RWPE2 (cell line): ENCODE results near the gene RPL23.

Experiments used
- ATAC-seq: fragments of 200-7000 bp; cut with Tn5 transposase; 3 replicates; pipeline ENCODE4 v1.9.1; 2021; ENCODE audit warnings: low read depth
- DNase-seq: peaks from one replicate; pipeline ENCODE4 v3.0.0-alpha.2; 2020; ENCODE audit warnings: low spot score
- H3K27ac ChIP-seq: fragments of 450-650 bp; 2 replicates; pipeline ENCODE4 v1.5.1; 2017; ENCODE audit warnings: mild to moderate bottlenecking; ENCODE audit not compliant: poor library complexity, severe bottlenecking
- H3K27me3 ChIP-seq: fragments of 250-450 bp; sonication (Bioruptor Pico); 2 replicates; pipeline ENCODE4 v1.5.1; 2021; ENCODE audit warnings: mild to moderate bottlenecking, moderate library complexity; ENCODE audit not compliant: insufficient read depth, poor library complexity, severe bottlenecking
- H3K36me3 ChIP-seq: fragments of 250-450 bp; sonication (Bioruptor Pico); 2 replicates; pipeline ENCODE4 v1.5.1; 2020; ENCODE audit warnings: low read depth, mild to moderate bottlenecking, moderate library complexity
- H3K4me1 ChIP-seq: fragments of 250-450 bp; sonication (Bioruptor Pico); 2 replicates; pipeline ENCODE4 v1.5.1; 2021; ENCODE audit warnings: mild to moderate bottlenecking, moderate library complexity; ENCODE audit not compliant: insufficient read depth, poor library complexity, severe bottlenecking
- H3K4me3 ChIP-seq: fragments of 250-450 bp; sonication (Bioruptor Pico); 2 replicates; pipeline ENCODE4 v1.5.1; 2021; ENCODE audit warnings: mild to moderate bottlenecking, moderate library complexity; ENCODE audit not compliant: severe bottlenecking
- H3K9me3 ChIP-seq: fragments of 250-450 bp; sonication (Bioruptor Pico); 2 replicates; pipeline ENCODE4 v1.5.1; 2021; ENCODE audit warnings: mild to moderate bottlenecking, moderate library complexity; ENCODE audit not compliant: severe bottlenecking
- TF ChIP-seq, protein P1 (sequence below): fragments of 450-650 bp; IDR thresholded peaks from one replicate; pipeline ENCODE4 v1.5.1; 2017; ENCODE audit warnings: mild to moderate bottlenecking, moderate library complexity; ENCODE audit not compliant: poor library complexity, severe bottlenecking

The RPL23 gene

DNA sequence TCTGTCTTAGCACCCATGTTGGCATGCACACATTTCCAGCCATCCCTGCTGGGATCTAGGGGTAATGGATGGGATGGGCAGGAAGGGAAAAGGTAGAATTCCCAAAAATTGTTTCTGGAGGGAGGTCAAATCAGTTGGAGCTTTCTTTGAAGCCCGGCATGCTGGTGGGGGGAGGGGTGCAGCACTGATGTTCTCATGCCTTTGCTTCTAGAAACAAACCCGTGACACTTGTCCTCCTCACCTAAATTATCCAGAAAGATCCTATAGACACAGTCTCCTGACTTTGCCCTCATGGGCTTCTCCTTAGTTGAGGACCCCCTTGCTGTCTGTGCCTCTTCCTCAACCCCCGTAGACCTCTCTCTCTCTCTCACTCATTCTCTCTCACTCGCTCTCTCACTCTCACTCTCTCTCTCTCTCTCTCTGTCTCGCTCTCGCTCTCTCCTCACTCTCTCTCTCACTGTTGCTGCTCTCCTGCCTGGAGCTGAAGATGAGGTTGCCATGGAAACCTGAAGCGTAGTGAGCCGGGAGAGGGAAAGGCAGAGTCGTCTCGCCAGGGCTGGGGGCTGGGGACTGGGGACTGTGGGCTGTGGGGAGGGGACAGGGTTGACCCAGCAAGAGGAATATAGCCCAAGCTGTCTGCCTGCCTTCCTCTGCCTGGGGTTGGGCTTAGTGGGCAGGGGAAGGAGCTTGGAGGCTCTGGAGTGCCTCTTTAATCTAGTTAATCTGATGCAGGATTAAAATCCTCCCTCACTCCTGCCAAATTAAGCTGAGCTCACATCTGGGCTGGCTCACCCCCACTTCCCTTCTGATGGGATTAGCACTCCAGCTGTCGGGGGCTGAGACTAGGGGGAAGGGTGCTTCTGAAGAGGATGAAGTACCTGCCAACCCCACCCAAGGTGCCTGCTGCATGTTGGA, 32.5 kb upstream of the RPL23 start:
- Histone ChIP-seq H3K4me3 (no peak overlapping the region), H3K27ac (no peak overlapping the region), H3K9me3 (no peaks in the 10 kb centered on the region), H3K27me3 (no peaks in the 10 kb centered on the region), H3K36me3 (peaks cover 86% of the 10 kb centered on the region), H3K4me1 (peaks cover 13% of the 10 kb centered on the region)
- ATAC-seq (no peak), DNase-seq (no peak)
- TF ChIP-seq, protein P1, sequence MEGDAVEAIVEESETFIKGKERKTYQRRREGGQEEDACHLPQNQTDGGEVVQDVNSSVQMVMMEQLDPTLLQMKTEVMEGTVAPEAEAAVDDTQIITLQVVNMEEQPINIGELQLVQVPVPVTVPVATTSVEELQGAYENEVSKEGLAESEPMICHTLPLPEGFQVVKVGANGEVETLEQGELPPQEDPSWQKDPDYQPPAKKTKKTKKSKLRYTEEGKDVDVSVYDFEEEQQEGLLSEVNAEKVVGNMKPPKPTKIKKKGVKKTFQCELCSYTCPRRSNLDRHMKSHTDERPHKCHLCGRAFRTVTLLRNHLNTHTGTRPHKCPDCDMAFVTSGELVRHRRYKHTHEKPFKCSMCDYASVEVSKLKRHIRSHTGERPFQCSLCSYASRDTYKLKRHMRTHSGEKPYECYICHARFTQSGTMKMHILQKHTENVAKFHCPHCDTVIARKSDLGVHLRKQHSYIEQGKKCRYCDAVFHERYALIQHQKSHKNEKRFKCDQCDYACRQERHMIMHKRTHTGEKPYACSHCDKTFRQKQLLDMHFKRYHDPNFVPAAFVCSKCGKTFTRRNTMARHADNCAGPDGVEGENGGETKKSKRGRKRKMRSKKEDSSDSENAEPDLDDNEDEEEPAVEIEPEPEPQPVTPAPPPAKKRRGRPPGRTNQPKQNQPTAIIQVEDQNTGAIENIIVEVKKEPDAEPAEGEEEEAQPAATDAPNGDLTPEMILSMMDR = no peak

DNA sequence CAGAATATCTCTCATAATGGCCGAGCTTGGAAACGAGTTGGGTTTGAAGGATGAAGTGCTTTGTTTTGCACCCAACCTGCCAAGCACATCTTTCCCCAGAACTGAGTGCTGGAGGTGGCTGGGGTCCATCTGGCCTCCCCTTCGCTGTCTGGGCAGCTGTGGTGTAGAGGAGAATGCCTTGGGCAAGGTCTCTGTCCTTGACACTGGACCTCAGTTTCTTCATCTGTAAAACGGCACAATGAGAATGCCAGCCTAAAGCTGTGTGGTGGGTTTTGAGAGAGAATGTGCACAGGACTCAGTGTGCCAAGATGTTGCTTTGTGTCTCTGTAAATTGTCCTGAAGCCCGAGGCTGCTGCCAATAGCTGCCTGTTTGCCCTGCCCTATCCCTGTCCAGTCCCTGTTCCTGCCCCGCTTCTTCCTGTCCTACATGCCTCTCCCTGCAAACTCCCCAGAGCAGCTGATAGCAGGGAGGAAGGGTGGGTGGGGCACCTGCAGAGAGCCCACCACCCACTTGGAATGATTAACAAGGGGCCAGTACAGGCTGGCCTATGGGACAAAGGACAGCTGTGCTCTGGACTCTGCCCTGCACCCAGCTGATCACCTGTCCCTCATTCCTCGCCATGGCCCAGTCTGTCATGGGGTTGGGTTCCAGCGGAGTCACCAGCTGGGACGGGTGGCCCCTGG, 31.7 kb upstream of the RPL23 start:
- DNase-seq = no peak
- H3K27me3 ChIP-seq = no peaks in the 10 kb centered on the region
- no peak for ATAC-seq
- H3K4me1 ChIP-seq = peaks cover 21% of the 10 kb centered on the region
- H3K36me3 ChIP-seq = peaks cover 84% of the 10 kb centered on the region
- TF ChIP-seq, protein P1 = no peak
- no peak overlapping the region for H3K27ac ChIP-seq
- no peaks in the 10 kb centered on the region for H3K9me3 ChIP-seq
- H3K4me3 ChIP-seq = no peak overlapping the region

DNA sequence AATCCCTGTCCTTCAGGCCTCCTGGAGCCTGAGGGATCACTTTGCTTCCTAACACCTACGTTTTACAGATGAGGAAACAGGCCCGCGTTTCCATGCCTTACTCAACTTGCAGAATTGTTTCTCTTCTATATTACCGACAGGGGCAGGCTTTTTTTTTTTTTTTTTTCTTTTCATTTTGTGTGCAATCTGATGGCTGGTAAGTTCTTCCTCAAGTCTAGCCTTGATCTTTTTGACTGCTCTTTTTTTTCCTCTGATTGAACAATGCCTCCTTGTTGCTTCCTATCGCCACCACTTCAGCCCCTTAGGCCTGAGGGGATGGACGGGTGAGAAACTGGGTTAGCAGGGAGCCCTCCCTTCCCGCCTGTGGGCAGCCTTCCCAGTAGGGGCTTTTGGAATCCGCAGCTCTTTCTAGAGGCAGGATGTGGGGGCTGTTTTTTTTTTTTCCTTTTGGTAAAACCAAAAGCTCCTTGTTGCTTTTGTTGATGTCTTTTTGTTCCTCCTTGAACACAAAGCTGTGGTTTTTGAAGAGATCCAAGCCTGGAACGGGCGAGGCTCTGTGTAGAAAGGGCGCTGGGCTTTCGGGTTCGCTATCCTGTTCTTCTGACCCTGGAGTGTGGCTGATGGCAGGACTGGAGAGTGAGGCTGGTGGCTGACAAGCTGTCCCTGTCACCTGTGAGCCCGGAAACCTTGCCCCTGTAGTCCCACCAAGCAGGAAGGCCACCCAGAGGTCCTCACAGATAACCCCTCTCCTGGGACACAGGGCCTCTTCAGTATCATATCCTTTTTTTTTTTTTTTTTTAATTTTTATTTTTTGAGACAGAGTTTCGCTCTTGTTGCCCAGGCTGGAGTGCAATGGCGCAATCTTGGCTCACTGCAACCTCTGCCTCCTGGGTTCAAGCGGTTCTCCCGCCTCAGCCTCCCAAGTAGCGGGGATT, 30.3 kb upstream of the RPL23 start:
- H3K4me3 ChIP-seq = no peak overlapping the region
- peak overlapping the region; percentile 98 for H3K27ac ChIP-seq
- TF ChIP-seq, protein P1 = no peak
- H3K9me3 ChIP-seq = no peaks in the 10 kb centered on the region
- ATAC-seq (no peak), DNase-seq (no peak)
- no peaks in the 10 kb centered on the region for H3K27me3 ChIP-seq
- peaks cover 77% of the 10 kb centered on the region for H3K36me3 ChIP-seq
- peaks cover 31% of the 10 kb centered on the region for H3K4me1 ChIP-seq

DNA sequence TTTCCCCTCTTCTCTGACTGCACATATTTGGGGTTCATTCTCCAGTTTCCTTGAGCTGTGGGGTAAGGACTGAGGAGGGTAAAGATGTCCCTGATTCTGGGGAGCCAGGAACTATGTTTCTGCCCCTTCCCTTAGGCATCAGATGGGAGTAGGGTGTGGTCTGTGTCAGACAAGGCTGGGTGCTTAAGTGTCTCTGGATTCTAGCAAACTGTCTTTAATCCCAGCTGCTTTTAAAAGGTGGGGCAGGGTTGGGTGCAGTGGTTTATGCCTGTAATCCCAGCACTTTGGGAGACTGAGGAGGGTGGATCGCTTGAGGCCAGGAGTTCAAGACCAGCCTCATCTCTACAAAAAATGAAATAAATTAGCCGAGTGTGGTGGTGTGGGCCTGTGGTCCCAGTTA, 29.3 kb upstream of the RPL23 start:
- TF ChIP-seq, protein P1 = no peak
- Histone ChIP-seq H3K27me3 (no peaks in the 10 kb centered on the region), H3K4me1 (peaks cover 36% of the 10 kb centered on the region), H3K4me3 (no peak overlapping the region), H3K9me3 (no peaks in the 10 kb centered on the region), H3K36me3 (peaks cover 79% of the 10 kb centered on the region), H3K27ac (peak overlapping the region; percentile 98)
- ATAC-seq = no peak
- DNase-seq = no peak
